HG02852 (cell line): ENCODE measurements around the gene ST7.
"Not testable (repeated sequence)": the region's sequence is repeated elsewhere in the genome, so short reads cannot be mapped to it uniquely, and the experiment has no call there.

ENCODE experiments used
- ATAC-seq: cut with Tn5 transposase; IDR thresholded peaks from one replicate; pipeline ENCODE4 v1.9.1; 2021; ENCODE audit warnings: mild to moderate bottlenecking, moderate library complexity; ENCODE audit not compliant: unreplicated experiment

The ST7 gene

DNA sequence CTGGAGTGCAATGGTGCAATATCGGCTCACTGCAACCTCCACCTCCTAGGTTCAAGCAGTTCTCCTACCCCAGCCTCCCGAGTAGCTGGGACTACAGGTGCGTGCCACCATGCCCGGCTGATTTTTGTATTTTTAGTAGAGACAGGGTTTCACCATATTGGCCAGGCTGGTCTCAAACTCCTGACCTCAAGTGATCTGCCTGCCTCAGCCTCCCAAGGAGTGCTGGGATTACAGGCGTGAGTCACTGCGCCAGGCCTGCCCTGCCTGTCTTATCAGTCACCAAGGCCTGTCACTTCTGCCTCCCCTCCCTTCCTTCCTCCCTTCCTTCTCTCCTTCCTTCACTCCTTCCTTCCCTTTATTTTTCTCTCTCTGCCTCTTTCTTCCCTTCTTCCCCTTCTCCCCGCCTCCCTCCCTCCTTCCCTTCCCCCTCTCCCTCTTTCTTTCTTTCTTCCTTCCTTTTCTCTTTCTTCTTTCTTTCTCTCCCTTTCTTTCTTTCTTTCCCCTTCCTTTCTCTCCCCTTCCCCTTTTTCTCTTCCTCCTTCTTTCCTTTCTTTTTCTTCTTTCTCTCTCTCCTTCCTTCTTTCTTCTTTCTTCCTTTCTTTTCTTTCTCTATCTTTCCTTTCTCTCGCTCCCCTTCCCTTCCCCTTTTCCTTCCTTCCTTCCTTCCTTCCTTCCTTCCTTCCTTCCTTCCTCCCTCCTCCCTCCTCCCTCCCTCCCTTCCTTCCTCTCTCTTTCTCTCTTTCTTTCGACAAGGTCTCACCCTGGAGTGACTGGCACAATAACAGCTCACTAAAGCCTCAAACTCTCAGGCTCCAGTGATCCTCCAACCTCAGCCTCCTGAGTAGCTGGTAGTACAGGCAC, 3.1 kb upstream of the ST7 start:
- no peak for ATAC-seq

DNA sequence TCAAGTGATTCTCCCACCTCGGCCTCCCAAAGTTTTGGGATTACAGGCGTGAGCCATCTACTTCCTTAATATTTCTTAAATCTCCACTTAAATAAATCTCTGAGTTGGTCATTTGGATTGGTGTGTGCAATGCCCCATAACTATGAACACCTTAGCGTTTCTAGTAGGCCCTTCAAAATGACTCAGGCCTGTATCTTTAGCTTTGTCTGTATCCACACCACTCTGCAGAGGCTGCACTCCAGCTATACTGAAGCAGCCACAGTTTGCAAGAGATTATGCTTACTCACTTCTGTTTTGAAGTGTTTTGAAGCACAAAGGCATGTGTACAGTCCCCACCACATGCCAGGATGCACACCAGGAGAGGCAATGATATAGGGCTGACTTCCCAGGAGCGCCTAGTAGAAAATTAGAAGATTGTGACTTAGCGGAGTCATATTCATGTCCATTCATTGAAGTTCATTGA, 2.4 kb upstream of the ST7 start:
- no peak for ATAC-seq

DNA sequence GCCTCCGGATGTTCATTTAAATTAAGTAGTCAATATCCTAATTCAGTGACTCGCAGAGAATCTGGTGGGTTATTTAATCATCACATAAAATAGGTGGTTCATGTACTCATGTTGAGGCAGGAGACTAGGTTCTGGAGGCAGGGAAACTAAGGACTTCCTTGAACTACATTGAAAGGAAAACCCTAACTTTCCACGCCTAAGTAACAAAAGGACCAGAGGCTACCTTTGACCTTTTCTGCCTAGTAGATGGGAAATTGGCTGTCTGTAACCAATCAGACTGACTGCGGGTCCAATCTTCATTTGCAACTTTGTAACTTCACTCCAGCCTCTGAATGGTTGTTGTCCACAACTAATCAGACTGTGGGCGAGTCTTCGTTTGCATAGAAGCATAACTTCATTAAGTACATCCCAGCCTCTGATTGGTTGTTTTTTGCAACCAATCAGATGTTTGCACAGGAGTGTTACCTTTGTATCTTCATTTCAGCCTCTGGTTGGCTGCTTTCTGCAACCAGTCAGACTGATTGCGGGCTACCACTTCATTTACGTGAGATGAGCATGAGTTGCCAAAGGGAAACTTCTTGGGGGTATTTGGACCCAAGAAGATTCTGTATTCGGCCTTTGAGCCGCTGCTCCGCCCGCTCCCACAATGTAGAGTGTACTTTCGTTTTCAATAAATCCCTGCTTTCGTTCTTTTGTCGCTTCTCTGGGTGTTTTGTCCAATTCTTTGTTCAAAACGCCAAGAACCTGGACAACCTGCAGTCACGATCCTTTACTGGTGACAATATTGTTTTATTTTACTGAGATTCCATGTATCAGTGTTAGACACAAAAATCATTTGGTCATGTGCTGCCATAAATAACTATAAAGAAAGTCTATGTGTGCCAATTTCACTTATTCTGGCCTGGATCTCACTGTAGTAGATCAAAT, 1.7 kb upstream of the ST7 start:
- no peak for ATAC-seq

DNA sequence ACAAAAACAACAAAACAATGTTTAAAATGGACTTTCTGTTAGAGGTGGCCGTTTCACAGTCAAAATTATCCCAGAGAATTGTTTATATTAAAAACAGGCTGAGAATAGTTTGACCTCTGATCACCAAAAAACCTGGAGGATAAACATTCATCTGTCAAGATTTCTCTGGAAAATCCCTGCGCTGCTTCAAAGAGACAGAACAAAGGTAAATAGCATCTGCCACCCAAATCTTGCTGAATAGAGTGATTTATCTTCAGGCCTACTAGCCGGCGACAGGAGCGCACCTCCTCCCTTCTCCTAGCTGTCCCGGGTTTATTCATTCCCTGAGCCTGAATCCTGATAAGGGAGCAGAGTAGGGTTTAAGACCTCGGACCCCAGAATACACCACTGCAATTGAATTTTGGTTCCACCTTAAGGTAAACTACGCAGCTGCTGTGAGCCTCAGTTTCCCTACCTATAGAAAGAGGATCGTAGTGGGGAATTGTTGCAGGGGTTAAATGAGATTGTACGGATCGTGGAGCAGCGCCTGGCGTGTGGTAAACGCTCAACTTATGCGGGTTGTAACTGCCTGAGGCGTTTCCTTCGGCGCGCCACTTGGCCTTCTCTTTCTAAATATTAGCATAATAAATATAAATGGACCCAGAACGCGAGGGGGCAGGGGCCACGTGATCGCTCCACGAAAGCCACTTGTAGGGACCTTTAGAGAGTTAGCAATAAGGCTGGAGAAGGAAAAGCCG, 498 bp upstream of the ST7 start:
- peak; percentile 22 for ATAC-seq

DNA sequence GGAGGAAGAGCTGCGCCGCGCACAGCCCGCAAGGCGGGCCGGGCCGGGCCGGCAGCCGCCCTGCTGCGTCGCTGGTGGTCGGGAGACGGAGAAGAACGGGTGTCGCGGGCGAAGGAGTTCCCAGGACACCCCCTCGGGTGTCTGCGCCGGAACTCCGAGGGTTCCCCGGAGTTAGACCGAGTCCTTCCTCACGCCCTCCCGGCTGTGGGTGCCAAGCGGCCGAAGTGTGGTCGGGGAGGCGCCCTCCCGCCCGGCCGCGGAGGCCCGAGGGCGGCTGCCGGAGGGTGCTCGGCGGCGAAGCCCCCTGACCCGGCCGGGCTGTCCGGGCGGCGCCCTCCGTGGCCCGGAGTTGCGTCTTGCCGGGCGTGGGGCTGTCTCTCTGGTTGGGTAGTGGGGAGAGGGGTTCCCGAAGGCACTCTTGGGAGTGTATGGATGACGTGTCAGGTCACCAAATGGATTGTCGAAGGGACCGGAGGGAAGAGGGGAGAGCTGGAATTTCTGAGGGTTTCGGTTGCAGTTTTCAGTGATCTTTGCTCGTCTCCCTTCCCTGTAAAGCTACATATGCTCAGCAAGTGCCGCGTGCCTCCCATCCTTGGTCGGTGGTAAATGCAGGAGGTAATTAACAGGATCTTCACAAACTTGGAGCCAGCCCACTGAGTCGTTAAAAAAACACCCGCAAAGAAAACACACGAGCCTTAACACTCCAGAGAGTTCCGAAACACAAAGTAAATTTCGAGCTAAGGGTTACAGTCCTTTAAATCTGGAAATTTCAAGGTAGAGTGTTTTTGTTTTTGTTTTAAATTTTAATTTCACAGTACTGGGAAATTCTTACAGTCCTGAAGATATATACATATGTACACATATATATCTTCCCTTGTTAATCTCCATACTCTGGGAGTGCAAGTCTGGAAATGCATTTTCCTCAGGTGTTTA, 871 bp downstream of the ST7 start:
- peak; percentile 21 for ATAC-seq

DNA sequence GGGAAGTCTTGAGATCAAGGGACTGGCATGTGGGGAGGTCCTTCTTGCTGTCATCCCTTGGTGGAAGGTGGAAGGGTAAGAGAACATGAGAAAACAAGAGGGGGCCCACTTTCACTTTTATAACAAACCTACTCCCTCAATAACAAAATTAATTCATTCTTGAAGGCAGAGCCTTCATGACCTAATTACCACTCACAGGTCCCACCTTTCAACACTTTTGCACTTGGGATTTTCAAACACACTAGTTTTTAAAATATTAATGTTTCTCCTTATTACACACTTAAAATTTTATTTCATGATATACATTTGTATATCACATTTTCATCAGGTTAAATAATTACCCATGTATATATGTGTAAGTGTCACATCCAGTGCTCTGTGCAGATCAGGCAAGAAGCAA, 2.0 kb downstream of the ST7 start:
- ATAC-seq = no peak

DNA sequence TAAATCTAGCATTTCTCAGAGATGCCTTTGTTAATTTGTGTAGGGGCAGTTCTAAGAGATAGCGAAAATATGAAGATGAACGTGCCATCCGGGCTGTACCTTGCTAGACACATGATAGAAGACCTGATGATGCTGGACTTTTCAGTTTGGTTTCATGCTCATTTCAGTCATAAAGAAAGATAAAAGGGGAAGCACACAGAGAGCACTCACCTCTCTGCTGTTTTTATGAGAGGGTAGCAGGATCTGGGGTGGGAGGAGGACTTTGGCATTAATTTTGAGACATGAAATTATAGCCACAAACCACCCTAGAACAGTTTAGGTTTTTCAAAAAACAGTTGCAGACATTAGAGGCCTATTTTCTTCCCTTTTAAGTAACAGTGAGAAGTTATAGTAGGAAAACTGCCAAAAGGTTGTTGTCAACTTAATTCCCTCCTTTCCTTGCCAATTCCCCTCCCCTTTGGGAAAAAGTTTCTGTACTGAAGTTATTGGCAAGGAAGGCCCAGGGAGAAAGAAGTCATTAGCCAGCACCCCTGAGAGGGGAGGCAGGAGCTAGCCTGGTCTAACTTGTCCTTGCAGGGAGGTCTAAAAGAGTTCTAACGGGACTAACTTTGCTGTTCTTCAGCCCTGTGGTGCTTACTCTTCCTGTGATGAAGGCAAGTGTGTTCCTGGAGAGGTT, 2.6 kb downstream of the ST7 start:
- peak; percentile 71 for ATAC-seq

DNA sequence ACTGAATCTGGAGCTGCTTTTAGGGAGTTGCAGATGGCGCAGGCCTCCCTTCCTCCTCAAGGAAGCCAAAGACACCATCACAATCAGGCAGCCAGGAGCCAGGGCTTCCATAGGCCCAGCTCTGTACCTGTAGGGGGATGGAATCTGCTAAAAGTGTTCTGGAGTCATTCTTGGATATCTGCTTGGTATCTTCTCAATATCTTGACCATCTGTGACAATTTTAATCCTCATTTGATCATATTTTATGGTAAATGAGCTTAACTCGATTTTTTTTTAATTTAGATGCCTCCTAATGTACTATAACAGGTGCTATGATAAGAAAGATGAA, 3.1 kb downstream of the ST7 start:
- no peak for ATAC-seq

DNA sequence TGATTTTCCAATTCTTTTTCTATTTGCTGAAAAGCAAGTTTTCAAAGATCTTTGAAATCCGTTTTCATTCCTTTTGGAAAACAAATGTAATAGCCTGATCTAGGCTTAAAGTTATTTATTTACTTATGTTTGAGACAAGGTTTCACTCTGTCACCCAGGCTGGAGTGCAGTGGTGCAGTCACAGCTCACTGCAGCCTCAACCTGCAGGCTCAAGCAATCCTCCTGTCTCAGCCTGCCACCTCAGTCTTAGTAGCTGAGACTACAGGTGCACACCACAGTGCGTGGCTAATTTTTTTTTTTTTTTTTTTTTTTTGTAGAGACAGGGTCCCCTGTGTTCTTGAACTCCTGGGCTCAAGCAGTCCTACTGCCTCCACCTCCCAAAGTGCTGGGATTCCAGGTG, 4.6 kb downstream of the ST7 start:
- ATAC-seq = peak; percentile 18

DNA sequence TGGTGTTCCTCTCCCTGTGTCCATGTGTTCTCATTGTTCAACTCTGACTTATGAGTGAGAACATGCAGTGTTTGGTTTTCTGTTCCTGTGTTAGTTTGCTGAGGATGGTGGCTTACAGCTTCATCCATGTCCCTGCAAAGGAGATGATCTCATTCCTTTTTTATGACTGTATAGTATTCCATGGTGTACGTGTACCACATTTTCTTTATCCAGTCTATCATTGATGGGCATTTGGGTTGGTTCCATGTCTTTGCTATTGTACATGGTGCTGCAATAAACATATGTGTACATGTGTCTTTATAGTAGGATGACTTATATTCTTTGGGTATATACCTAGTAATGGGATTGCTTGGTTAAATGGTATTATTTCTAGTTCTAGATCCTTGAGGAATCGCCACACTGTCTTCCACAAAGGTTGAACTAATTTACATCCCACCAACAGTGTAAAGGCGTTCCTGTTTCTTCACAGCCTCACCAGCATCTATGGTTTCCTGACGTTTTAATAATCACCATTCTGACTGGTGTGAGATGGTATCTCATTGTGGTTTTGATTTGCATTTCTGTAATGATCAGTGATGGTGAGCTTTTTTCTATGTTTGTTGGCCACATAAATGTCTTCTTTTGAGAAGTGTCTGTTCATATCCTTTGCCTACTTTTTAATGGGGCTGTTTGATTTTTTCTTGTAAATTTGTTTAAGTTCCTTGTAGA, 8.8 kb downstream of the ST7 start:
- not testable (repeated sequence) for ATAC-seq

DNA sequence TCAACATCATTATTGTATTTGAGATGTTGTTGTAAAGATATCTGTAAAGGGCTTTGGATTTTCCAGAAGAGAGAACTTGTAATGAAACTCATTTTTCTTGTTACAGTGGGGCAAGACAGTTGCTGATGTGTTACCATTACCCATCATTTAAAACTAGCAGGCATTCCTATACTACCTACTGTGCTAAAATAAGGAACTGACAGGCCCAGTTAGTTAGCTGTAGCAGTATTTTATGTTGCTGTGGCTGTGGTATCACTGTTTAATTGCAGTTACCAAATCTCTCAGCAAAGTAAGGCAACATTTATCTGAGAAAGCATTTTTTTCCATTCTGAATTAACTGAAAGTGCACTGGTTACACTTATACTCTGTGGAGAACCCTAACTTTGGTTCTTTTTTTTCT, 9.9 kb downstream of the ST7 start:
- no peak for ATAC-seq

DNA sequence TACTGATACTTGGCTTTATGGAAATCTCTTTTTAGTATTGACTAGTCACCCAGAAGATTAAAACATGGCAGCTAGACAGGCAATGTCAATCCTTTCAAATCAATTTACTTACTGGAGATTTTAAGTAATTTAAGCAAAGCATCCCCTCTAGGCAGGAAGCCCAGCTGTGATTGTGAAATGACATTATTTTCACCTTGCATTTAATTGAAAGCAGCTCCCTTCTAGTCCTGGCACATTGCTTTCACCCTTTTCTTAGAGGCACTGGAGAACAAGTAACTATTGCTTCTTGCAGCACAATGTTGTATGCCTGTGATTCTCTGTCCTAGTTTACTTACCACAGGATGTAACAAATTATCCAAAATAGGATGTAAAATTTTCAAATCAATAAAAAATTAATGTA, 13.3 kb downstream of the ST7 start:
- no peak for ATAC-seq

DNA sequence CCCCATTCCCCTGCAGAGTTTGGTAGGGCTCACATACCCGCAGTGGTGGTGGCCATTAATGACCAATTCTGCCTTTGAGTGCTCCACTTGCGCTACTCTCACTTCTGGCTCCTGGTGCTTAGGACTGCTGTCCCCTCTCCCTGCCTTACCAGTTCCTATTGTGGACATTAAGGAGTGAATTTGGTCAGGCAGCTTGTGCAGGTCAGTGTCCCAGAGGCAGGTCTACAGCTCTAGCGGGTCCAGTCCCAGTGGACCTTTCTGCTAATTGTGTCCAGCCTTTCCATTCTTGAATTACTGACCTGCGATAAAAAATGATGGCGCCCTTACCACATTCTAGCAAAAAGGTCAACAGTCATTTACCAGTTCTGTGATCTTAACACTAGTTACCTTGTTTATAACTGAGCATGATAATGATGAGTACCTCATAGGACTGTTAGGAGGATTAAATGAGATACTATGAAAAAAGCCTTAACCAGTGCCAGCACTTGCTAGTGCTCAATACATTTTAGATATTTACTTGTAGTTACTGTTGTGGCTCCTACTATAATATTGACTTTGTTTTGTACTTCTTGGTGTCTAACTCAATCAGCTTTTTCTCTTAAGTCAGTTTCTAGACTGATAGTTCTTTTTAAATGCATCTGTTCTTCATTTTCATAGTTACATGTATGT, 14.1 kb downstream of the ST7 start:
- ATAC-seq = no peak

DNA sequence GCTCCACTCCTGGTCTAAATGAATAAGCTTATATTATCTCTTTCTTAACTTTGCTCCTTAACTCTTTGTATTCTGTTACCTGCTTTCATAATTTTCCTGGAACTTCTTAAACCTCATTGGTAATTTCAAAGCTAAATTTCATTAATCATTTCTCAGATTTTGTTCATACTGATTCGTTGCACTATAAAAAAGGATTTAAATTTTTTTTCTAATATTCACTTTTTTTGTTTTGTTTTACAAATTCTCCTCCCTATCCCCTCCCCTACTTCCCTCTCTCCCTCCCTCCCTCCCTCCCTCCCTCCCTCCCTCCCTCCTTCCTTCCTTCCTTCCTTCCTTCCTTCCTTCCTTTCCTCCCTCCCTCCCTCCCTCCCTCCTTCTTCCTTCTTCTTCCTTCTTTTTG, 14.7 kb downstream of the ST7 start:
- ATAC-seq = no peak

DNA sequence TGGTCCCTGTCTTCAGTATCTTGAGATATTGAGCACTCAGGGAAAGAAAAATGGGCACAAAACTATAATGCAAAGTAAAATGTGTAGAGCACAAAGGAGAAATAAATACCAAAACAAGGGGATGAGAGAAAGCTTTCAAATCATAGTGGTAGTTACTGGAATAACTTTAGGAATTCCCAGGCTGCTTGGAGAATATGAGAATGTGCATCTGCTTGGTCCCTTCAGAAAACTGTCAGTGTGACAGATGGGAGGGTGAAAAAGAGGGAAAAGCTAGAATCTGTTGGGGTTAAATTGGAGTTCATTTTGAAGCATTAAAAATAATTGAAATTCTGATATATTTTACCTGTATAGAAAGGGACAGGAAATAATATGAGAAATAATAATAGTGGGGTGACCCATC, 15.3 kb downstream of the ST7 start:
- no peak for ATAC-seq

DNA sequence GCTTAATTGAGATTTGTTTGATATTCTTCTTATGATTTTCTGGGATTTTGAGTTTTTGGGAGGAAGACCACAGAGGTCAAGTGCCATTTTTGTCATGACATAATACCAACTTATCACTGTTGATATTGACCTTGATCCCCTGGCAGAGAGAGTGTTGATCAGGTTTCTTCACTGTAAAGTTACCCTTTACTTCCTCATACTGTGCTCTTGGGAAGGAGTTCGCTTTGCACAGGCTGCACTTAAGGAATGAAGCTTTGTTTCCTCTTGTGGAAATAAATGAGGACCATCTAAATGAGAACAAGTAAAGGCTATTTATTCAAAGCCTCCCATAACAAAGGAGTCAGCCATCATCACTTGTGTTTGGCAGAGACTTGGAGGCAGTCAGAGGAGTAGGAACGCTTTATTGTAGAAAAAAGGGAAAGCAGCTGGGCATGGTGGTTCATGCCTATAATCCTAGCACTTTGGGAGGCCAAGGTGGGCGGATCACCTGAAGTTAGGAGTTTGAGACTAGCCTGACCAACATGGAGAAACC, 16.1 kb downstream of the ST7 start:
- no peak for ATAC-seq

DNA sequence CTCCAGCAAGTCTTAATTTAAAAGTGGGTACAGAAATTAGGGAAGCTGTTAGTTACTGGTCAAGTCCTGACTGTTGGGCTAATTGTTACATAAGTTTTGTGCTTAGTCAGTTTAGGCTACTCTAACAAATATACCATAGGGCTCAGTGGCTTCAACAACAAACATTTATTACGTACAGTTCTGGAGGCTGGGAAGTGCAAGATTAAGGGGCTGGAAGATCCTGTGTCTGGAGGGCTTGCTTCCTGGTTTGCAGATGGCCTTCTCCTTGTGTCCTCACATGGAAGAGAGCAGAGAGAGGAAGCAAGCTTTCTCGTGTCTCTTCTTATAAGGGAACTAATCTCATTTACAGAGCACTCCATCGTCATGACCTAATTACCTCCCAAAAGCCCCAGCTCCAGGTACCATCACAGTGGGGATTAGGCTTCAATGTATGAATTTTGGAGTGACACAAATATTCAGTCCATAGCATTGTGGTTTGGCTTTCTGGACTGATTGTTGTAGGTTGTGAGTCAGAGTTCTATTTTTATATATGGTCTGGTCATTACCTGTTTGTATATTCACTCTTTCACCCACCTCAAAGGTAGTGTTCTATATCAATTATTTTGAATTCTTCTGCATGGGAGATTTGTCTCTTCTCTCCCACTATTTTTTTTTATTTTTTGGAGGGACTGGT, 17.1 kb downstream of the ST7 start:
- ATAC-seq = peak; percentile 80

DNA sequence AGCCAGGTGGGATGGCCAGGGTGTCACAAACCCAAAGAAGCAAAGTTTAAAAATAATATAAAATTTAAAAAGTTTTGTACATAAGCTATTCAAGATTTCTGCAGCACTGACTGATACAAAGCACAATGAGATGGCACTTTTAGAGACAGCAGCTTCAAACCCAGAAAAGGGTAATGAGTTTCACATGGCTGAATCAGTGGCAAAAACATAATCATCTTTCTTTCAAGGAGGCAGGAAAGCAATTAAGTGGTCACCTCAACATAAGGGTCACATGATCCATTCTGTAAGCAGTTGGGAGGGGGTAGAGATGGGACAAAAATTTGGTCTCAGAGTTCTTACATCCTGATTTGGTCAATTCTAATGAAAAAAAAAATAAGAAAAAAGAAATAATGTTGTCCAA, 17.9 kb downstream of the ST7 start:
- ATAC-seq = not testable (repeated sequence)
